ENCODE data around the gene ZNF460. TPM values are rescaled to one million over a fixed set of nuclear protein-coding genes. Genes with fewer than 3 reads are reported as not detected.
A peak's percentile ranks its signal among the peaks of the same experiment; 100 is the strongest.

Gene ZNF460
- total RNA-seq, 1 experiment from 2014 or later: 62.9 TPM

- Mint-ChIP-seq H3K27ac (no peak overlapping the region), H3K9me3 (no peaks in the 10 kb centered on the region), H3K36me3 (no peaks in the 10 kb centered on the region), H3K4me3 (no peak overlapping the region), H3K4me1 (peaks cover 6% of the 10 kb centered on the region), H3K27me3 (ENCODE audit: low read depth) (no peaks in the 10 kb centered on the region; the same call in 1 of the 2 replicates)
- CTCF ChIA-PET: no interaction called here
- POLR2A ChIA-PET: no interaction called here
- DNase-seq (ENCODE audit: low spot score) (no peak), ATAC-seq (no peak)
- TF ChIP-seq ZNF121 (CRISPR knock-in tag; IDR thresholded peaks at IDR 0.05) (0 out of 2 replicates have a peak, but pooled peaks have one; percentile 33), FOXP1 (CRISPR knock-in tag; IDR thresholded peaks at IDR 0.05; ENCODE audit: borderline replicate concordance) (no peak)
- TF ChIP-seq, protein P1, sequence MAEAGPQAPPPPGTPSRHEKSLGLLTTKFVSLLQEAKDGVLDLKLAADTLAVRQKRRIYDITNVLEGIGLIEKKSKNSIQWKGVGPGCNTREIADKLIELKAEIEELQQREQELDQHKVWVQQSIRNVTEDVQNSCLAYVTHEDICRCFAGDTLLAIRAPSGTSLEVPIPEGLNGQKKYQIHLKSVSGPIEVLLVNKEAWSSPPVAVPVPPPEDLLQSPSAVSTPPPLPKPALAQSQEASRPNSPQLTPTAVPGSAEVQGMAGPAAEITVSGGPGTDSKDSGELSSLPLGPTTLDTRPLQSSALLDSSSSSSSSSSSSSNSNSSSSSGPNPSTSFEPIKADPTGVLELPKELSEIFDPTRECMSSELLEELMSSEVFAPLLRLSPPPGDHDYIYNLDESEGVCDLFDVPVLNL (CRISPR knock-in tag; IDR thresholded peaks at IDR 0.05; ENCODE audit: borderline replicate concordance, low read depth): no peak
These were observed 9.0 kb upstream of the ZNF460 start for GRCh38 chr19:57271280-57271679.

- Mint-ChIP-seq H3K9me3 (no peaks in the 10 kb centered on the region), H3K27me3 (ENCODE audit: low read depth) (no peaks in the 10 kb centered on the region; the same call in 1 of the 2 replicates), H3K36me3 (no peaks in the 10 kb centered on the region), H3K27ac (no peak overlapping the region), H3K4me3 (no peak overlapping the region), H3K4me1 (no peaks in the 10 kb centered on the region)
- DNase-seq (ENCODE audit: low spot score) (no peak), ATAC-seq (no peak)
- CTCF ChIA-PET: no interaction called here
- POLR2A ChIA-PET: no interaction called here
- TF ChIP-seq, protein P2, sequence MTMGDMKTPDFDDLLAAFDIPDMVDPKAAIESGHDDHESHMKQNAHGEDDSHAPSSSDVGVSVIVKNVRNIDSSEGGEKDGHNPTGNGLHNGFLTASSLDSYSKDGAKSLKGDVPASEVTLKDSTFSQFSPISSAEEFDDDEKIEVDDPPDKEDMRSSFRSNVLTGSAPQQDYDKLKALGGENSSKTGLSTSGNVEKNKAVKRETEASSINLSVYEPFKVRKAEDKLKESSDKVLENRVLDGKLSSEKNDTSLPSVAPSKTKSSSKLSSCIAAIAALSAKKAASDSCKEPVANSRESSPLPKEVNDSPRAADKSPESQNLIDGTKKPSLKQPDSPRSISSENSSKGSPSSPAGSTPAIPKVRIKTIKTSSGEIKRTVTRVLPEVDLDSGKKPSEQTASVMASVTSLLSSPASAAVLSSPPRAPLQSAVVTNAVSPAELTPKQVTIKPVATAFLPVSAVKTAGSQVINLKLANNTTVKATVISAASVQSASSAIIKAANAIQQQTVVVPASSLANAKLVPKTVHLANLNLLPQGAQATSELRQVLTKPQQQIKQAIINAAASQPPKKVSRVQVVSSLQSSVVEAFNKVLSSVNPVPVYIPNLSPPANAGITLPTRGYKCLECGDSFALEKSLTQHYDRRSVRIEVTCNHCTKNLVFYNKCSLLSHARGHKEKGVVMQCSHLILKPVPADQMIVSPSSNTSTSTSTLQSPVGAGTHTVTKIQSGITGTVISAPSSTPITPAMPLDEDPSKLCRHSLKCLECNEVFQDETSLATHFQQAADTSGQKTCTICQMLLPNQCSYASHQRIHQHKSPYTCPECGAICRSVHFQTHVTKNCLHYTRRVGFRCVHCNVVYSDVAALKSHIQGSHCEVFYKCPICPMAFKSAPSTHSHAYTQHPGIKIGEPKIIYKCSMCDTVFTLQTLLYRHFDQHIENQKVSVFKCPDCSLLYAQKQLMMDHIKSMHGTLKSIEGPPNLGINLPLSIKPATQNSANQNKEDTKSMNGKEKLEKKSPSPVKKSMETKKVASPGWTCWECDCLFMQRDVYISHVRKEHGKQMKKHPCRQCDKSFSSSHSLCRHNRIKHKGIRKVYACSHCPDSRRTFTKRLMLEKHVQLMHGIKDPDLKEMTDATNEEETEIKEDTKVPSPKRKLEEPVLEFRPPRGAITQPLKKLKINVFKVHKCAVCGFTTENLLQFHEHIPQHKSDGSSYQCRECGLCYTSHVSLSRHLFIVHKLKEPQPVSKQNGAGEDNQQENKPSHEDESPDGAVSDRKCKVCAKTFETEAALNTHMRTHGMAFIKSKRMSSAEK (CRISPR knock-in tag; IDR thresholded peaks at IDR 0.05; ENCODE audit: borderline replicate concordance): no peak
- TF ChIP-seq, protein P3, sequence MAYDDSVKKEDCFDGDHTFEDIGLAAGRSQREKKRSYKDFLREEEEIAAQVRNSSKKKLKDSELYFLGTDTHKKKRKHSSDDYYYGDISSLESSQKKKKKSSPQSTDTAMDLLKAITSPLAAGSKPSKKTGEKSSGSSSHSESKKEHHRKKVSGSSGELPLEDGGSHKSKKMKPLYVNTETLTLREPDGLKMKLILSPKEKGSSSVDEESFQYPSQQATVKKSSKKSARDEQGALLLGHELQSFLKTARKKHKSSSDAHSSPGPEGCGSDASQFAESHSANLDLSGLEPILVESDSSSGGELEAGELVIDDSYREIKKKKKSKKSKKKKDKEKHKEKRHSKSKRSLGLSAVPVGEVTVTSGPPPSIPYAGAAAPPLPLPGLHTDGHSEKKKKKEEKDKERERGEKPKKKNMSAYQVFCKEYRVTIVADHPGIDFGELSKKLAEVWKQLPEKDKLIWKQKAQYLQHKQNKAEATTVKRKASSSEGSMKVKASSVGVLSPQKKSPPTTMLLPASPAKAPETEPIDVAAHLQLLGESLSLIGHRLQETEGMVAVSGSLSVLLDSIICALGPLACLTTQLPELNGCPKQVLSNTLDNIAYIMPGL (CRISPR knock-in tag; IDR thresholded peaks at IDR 0.05): no peak
- TF ChIP-seq FOXP1 (CRISPR knock-in tag; IDR thresholded peaks at IDR 0.05; ENCODE audit: borderline replicate concordance) (no peak), ZNF138 (CRISPR knock-in tag; conservative IDR thresholded peaks at IDR 0.05) (no peak), ZBTB43 (CRISPR knock-in tag; IDR thresholded peaks at IDR 0.05) (no peak), ZNF281 (CRISPR knock-in tag; IDR thresholded peaks at IDR 0.05) (no peak), ZNF263 (CRISPR knock-in tag; IDR thresholded peaks at IDR 0.05; ENCODE audit: low read depth) (no peak), NFYB (CRISPR knock-in tag; conservative IDR thresholded peaks at IDR 0.05; ENCODE audit: low read depth) (no peak), SP1 (CRISPR knock-in tag; conservative IDR thresholded peaks at IDR 0.05) (no peak), NFE2L1 (CRISPR knock-in tag; IDR thresholded peaks at IDR 0.05) (no peak), ESRRA (CRISPR knock-in tag; IDR thresholded peaks at IDR 0.05; ENCODE audit: borderline replicate concordance) (no peak), NR2C2 (CRISPR knock-in tag; IDR thresholded peaks at IDR 0.05) (no peak), ZNF317 (CRISPR knock-in tag; IDR thresholded peaks at IDR 0.05; ENCODE audit: borderline replicate concordance, low read depth) (no peak)
- TF ChIP-seq, protein P4, sequence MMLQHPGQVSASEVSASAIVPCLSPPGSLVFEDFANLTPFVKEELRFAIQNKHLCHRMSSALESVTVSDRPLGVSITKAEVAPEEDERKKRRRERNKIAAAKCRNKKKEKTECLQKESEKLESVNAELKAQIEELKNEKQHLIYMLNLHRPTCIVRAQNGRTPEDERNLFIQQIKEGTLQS (CRISPR knock-in tag; conservative IDR thresholded peaks at IDR 0.05): no peak
- TF ChIP-seq, protein P5, sequence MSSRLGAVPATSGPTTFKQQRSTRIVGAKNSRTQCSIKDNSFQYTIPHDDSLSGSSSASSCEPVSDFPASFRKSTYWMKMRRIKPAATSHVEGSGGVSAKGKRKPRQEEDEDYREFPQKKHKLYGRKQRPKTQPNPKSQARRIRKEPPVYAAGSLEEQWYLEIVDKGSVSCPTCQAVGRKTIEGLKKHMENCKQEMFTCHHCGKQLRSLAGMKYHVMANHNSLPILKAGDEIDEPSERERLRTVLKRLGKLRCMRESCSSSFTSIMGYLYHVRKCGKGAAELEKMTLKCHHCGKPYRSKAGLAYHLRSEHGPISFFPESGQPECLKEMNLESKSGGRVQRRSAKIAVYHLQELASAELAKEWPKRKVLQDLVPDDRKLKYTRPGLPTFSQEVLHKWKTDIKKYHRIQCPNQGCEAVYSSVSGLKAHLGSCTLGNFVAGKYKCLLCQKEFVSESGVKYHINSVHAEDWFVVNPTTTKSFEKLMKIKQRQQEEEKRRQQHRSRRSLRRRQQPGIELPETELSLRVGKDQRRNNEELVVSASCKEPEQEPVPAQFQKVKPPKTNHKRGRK (CRISPR knock-in tag; IDR thresholded peaks at IDR 0.05; ENCODE audit: borderline replicate concordance): no peak
- TF ChIP-seq, protein P6, sequence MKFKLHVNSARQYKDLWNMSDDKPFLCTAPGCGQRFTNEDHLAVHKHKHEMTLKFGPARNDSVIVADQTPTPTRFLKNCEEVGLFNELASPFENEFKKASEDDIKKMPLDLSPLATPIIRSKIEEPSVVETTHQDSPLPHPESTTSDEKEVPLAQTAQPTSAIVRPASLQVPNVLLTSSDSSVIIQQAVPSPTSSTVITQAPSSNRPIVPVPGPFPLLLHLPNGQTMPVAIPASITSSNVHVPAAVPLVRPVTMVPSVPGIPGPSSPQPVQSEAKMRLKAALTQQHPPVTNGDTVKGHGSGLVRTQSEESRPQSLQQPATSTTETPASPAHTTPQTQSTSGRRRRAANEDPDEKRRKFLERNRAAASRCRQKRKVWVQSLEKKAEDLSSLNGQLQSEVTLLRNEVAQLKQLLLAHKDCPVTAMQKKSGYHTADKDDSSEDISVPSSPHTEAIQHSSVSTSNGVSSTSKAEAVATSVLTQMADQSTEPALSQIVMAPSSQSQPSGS (CRISPR knock-in tag; IDR thresholded peaks at IDR 0.05; ENCODE audit: borderline replicate concordance, low read depth): no peak
These were observed 7.3 kb upstream of the ZNF460 start for GRCh38 chr19:57273014-57273413.

Data from WTC11 (cell line).